Stimulated activated naive CD4-positive, alpha-beta T cell treated with Interleukin-2 at 50 U/mL for 16 hours (primary cell): Measurements from ENCODE around the gene ASTN2.

Experiments used
- DNase-seq: peaks from one replicate; lab custom pipeline; 2025; lab: John Stamatoyannopoulos, UW

The ASTN2 gene

DNA sequence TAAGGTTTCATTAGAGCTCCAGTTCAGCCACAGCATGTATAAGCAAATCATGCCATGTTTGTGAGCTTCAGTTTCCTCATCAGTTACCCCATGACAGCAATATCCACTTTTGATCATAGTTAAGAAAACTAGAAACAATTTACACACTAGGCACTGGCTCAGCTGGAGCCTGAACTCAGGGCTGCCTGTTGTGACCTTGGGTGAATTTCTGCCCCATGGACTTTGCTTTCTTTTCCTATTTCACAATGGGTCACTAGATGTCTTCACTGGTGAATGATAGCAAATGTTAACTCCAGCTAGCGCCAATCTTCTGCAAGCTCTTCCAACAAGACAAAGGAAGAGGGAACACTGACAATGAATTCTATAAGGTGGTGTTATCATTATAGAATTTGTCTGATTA, 961.1 kb downstream of the ASTN2 start:
- DNase-seq, result no peak

DNA sequence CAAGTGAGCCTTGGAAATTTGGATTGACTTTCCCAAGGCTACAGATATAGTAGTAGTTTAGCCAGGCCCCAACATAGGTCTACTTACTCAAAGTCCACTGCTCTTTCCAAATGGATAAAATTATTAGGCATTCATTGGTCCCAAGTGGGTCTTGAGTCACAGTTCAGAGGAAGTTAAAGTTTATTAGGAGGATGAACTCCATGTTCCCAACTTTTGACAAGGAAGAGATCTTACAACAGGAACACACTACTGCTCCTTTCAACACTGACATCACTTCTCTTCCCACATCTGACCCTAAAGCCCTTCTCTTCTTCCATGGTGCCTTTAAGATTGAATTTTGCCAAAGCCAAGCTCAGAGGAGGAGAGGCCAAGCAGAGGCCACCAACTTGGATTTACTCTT, 962.2 kb downstream of the ASTN2 start:
- DNase-seq, result no peak

DNA sequence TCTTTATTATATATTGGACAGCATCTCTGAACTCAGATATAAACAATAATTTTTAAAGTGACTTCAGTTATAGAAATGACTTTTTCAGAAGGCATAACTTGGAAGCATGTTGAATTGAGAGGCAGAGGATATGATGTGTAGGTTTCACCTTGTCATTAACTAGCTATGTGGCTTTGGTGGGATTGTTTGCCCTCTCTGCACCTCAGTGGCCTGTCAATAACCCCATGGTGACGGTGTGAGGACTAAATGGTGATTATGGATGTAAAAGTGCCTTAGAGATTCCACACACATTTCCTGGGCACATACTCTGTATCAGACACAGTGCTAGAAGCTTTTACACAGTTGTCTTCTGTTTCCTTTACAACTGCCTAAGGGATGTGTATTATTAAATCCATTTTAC, 962.6 kb downstream of the ASTN2 start:
- DNase-seq, result no peak

DNA sequence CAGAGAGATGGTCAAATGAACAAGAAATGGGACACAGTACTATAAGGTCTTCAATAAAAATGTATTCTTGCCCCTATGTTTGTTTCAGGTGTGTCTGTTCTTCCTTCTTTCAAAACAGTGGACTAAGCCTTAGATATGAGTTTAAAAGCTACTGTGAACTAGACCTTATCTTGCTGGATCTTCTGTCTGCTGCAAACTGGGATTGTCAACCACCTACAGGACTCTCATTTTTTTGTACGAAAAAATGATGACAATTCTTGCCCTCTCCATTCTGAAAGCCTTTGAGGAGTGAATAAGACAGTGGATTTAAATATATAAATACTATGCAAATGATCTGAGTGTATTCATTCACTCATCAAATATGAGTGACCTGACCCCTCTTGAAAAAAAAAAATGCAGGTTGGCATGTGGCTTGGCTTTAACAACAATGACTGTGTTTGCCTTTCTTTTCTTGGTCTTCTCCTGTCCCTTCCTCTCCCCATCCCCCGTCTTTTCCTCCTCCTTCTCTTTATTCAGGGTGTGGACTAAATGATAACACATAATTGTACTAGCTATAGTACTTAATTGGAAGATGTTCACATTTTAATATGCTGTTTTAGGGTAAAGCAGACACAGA, 963.2 kb downstream of the ASTN2 start:
- DNase-seq, result no peak

DNA sequence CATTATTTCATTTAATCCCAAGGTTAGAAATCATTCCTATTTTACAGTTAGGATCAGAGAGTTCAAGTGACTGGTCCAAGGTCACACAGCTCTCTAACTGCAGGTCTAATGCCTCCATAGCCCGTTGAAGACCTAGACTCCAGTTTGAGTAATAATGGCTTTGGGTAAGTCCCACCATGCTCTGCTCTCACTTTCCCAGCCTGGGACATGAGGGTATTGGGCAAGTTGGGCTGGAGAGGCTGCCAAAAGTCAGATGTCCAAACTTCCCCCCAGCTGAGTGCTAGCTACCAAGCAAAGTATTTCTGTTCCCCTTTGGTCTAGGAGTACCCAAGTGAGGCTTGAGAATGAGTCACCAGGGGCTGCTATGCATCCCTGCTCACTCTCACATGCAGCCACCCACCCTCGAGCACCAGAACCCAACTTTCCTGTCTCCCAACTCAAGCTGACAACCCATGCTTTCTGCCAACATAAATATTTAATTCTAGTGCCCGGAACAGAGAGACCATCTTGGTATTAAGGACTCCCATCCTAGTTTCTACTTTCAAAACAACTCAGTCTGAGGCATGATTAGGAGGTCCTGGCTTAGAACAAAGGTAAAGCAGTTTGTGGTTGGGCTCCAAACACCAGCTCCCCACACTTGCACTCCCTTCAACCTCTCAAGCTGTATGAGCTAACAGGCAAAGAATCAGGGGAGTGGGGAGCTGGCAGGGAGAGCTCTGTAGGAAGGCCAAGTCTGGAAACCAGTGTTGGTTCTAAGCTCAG, 964.3 kb downstream of the ASTN2 start:
- DNase-seq, result no peak

DNA sequence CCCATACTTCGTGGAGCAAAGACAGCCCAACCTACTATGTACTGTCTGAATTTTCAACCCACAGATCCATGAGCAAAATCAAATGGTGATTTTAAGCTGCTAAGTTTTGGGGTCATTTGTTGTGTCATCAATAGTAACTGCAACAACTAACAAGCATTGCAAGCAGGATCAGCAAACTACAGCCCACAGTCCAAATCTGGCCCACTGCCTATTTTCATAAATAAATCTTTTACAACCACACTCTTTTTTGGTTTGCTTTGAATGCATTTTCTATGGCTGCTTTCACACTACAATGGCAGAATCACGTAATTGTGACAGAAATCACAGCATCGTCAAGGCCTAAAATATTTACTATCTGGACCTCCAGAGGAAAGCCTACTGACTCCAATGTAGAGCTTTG, 964.9 kb downstream of the ASTN2 start:
- no peak for DNase-seq

DNA sequence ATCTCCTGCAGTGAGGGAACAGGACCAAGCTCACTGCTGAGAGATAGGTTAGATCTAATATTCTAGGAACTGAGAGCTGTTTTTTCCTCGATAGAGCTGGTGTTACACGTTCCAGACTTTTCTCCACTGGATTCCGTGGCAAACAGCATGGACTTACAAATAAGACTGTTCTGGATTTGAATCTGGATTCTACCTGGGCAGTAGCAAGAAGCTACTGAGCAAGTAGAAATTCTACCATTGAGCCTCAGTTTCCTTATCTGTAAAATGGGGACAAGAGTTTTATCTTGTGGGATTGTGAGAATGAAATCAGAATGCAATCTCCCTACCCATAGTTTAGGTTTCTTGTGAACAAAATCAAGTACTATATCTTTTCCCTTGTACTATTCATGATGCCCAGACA, 966.4 kb downstream of the ASTN2 start:
- no peak for DNase-seq

DNA sequence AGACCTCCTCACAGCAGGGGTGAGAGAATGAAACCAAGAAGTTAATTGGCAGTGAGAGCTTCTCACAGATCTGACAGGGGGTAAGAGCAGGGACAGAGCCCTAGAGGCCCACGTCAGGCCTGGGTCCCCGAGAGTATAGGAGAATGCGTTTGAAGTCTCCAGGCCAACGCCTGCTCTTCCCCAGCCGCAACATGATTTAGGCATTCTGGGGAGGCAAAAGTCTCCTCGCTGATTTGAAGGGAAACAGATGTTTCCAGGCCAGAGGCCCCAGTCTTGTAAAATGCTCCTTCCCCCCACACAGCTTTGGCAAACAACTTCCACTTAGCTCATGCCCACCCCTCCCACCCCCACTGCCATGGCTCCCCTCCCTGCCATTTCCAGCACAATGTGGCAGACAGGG, 966.9 kb downstream of the ASTN2 start:
- DNase-seq, result no peak

DNA sequence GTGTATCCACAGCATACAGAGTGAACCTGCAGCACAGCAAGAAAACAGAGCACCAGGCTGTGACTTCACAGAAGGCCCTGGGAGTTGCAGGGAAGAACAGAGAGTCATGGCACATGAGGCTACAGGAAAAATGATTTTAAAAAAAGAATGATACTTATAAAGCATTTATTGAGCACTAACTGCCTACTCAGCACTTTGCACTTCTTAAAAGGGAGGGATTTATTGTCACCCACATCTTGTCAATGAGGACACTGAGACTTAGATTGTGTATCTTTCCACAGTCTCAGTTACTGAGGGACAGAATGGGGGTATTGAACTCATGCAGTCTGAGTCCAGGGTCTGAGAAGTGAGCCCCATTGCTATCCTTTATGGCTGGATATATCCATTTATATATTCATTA, 972.3 kb downstream of the ASTN2 start:
- no peak for DNase-seq

DNA sequence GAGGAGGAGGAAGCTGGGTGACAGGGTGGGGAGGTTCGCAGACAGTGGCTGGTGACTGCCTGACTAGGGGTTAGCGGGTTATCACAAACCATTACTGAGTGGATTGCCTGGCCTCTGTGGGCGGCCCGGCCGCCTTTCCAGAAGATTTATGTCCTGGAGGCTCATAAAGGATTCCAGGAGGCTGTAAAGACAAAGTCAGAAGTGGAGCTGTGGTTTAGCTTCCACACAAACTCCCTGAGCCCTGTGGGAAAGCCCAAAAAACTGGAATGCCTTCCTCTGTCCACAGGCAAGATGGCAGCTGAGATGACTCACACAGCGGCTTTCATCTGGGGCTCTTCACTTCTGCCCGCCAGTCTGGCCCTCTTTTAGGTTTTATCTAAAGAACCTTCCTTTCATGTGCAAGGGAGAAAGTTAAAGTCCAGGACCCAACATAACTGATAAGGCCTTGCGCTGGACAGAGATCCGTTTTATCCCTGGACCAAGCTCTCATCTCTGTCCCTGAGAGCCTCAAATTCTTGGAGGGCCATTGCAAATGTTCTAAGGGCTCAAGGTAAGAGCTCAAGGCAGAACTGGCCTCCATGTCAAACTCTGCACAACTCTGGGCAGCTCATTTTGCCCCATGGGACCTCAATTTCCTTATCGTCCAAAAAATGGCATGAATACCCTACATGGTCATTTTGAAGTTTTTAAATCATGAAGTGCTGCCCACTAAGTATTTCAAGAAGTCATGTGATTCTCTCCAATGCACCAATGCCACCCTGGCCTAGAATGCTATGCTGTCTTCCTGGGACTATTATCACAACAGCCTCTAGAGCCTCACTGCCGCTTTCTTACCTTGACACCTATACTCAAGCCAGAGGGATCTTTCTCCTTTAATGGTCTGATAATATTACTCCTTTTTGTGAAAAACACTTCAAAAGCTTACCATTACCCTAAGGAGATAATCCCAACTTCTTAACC, 977.2 kb downstream of the ASTN2 start:
- DNase-seq, result no peak

DNA sequence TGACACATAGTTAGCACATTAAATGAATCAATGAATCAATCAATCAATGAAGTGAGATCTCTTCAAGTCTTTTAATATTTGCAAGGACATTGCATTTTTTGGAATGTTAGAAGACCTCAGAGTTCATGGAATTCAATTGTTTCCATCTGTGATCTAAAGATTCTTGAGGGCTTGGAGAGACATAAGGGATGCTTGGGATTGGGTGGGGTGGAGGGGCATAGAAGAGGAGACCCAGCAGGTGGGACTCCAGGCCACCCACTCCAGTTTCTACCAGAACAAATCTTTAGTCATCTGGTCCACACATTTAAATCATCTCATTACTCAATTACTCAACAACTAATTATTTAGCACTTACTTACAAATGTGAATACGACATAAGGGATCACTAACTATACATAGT, 978.7 kb downstream of the ASTN2 start:
- DNase-seq, result no peak

DNA sequence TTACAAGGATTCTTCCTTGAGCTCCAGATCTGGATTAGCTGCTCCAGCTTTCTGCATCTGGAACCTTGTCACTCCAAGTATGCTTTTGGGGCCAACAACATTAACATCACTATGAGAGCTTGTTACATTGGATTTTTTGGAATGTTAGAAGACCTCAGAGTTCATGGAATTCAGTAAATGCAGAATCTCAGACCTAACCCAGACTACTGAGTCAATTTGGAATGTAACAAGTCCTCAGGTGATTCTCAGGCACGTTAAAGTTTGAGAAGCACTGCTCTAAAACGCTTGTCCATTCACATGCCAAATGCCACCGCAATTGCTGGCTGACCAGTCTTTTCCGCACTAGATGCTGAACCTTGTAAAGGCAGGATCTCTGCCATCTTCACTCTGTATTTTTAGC, 979.2 kb downstream of the ASTN2 start:
- DNase-seq, result no peak

DNA sequence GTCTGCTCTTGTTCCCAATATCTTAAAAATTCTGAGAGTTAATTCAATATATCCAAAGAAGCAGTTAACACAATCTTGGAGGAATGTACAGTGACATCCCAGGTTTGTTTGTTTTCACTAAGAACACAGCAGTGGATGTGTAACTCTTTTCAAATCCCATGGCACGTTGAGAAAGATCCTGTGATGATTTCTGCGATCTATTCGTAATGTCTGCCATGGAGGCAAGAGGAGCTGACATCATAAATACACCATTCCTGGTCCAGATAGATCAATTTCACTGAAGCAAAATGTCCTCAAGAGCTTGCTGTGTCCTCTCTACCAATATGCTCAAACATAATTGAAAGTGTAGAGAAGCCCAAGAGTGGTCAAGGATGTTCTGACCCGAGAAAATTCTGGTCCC, 980.5 kb downstream of the ASTN2 start:
- no peak for DNase-seq

DNA sequence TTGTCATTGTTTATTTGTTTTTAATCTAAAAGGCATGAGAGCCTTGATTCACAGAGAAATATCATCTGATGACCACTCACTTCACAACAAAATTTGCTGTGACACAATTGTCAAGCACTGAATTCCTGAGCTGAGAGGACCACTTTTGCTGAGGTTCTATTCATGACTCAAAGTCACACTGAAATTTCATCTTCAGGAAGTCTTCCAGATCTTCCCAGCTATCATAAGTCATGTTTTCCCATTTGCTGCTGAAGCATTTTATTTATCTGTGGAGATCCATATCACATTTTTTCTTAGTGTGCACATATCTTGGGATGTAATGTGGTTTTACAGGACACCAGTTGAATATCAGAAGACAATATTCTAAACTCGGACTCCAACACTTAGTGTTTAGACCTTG, 982.8 kb downstream of the ASTN2 start:
- DNase-seq, result no peak

DNA sequence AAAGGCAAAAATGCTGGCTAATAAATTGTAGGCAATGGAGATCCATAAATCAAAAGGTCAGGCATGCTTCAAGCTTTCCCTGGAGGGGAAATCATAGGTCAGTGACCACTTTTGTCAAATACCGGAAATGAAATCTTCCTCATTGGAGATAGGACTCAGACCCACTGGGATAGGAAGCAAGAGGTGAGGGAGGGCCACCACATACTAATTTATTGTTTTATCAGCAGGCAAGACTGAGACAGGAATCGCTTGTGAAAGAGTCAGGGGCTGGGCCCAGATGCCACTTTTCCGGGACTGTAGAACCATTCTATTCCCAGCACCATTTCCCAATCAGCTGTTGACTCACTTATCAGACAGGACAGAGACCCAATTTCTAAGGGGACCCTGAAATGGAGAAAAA, 984.0 kb downstream of the ASTN2 start:
- no peak for DNase-seq

DNA sequence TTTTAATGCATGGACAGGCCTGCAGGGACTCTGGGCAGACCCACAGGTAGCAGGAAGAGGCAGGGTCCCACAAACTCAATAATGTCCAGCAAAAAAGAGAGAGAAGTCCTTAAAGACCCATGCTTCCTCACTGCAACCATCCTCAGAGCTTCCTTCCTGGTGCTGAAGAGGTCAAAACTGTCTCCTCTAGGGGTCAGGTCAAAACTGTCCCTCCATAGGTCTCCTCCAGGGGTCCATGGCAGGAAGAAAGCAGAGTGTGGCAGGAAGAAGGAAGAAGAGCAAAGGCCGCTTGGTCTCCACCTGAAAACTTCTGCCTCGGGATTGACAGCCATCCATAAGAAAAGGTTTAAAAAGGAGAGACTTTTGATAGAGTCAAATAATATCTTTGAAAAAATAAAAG, 989.6 kb downstream of the ASTN2 start:
- DNase-seq, result no peak

DNA sequence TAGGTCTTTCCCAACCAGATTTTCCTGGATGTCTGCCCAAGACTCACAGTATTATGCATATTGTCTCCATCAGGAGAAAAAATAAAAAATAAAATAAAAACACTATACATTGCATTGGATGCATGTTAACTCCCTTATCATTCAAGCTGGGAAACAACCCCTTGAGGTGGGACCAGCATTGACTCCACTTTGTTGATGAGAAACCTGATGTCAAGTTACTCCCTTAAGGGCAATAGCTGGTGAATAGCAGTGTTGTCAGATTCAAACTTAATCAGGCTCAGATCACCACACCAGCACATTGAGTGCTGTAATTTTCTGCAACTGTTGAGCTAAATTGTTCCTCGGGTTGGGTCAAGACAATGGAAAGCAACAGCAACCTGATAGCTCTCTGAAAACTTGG, 991.7 kb downstream of the ASTN2 start:
- no peak for DNase-seq

DNA sequence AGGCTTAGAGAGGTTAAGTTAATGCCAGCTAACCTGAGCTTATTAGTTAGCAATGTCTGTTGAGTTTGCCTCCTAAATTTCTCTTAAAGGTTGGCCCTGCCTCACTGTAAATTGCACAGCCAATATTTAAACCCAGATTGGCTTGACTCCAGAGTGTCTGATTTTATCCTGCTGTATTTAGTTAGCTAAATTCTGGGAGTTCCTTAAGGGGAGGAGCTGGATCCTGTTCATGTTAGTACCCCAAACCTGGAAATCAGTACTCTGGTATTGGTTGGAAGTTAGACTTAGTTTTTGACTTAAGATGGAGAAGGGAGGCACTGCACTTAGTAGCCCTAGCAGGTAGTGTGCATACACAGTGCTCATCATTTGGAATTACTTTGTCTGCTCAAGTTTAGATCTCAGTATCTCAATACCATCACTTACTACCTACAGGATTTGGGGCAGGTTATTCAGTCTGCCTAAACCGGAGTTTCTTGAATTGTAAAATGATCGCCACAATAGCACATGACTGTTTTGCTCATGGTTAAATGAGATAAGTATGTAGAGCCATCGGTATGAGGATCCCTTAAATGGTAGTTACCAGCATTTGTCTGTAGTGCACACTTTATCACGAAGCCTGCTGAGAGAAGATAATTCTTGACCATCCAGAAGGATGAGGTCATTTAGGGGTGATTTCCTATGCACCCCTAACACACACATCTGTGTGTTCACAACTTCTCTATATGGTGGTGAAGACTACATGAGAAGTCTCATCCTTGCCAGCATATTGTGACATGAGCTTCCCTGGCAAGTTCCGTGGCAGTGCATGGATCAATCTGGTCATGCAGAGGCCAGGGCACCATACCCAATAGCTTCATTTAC, 992.5 kb downstream of the ASTN2 start:
- no peak for DNase-seq

DNA sequence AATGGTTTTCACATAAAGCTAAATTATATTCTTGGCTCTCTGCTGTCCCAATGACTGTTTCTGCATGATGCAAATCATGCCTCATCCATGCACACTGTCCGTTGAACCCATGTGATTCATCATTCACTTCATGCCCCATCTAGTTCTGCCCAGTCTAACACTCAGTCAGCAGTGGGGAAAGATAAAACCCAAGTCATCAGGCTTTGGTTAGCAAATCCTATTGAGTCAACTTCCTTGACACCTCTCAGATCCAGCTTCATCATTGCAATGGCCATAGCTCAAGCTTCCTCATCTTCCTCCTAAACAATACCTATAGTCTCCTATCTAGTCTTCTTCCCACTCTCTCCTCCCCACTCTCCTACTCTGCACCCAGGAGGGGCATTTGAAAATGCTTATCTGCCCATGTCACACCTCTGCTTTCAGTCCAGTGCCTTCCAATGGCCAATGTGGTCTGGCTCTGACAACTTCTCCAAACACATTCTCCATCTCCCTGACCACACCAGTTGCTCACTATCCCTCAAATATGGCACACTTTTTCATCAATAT, 993.8 kb downstream of the ASTN2 start:
- DNase-seq, result no peak

DNA sequence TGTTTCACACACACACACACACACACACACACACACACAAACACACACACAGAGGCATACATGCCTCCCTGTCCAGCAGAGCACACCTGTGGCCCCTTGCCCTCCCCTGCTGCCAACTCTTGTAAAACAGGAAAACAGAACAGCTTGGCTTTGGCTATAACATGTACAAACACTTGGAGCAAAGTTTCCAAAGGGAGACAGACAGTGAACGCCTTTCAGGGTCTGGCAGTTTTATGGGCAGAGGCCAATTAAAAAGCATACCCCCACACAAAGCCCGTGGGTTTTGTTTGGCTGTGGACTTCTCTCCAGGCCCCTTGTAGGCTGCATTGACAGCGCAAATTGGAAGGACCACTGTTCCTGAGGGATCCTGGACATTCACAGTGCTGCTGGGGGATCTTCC, 995.7 kb downstream of the ASTN2 start:
- no peak for DNase-seq

DNA sequence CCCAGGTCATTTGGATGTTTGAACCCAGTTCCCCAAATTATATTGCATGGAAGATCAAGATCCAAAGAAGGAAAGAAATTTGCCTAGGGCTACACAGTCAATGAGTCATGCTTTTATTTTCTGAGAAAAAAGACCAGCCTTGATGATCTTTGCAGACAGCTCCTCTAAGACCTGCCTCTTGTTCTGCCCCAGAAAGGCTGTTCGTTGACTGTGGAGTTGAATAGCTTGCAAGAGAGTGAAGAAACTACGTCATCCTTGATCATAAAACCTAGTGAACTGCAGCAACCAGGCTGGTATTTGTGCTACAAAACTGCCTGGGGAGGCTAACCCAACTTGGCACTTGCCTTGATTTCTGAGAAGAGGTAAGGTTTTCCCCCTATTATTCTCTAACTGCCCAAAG, 997.4 kb downstream of the ASTN2 start:
- no peak for DNase-seq

DNA sequence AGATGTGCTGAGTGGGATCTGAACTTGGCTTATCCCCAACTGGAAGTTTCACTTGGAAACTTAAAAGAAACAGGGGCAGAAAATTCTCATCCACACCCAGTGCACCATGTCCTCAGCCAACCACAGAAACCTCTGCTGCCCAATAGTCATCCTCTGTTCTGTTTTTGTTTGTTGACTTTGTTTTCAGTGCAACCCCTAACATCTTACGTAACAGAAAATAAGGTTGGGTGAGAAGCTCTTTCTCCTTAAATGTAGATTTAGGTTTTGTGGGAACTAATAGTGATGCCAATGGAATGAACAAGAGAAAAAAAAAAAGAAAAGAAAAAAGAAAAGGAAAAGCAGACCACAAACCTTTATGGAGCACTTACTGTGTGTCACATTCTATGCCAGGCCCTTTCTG, 998.4 kb downstream of the ASTN2 start:
- DNase-seq, result no peak
